OCI-LY7 (cell line): ENCODE data around the gene UBE4A. TPM values are rescaled to one million over a fixed set of nuclear protein-coding genes. Genes with fewer than 3 reads are reported as not detected.

Experiments
- BruUV-seq: library from RNA; stranded (reverse); fragments of 400-500 nt; replicated peaks from 2 replicates; lab custom pipeline; 2021; lab: Mats Ljungman, UMichigan
- CTCF ChIA-PET: fragments of 300-600 bp; sonication (Branson Sonifier 250); formaldehyde crosslinking; loops from one replicate; lab custom pipeline; 2022; ENCODE audit warnings: antibody characterized with exemption; ENCODE audit not compliant: unreplicated experiment; lab: Charles Lee
- POLR2A ChIA-PET: fragments of 300-600 bp; sonication (Branson Sonifier 250); formaldehyde crosslinking; loops from one replicate; lab custom pipeline; 2022; ENCODE audit warnings: antibody characterized with exemption; lab: Charles Lee
- DNase-seq: peaks from one replicate; pipeline ENCODE4 v3.0.0-alpha.2; 2015; ENCODE audit warnings: low spot score
- H2AFZ ChIP-seq: fragments of 200-600 bp; sonication (generic), shearing (Covaris generic); 2 replicates; pipeline ENCODE4 v1.6.1; 2014; ENCODE audit warnings: mild to moderate bottlenecking, antibody characterized with exemption, low read length, moderate library complexity
- H3K27ac ChIP-seq: fragments of 200-600 bp; sonication (generic); 2 replicates; pipeline ENCODE4 v1.5.1; 2014; ENCODE audit warnings: mixed run types, low read depth, mild to moderate bottlenecking, moderate library complexity, low read length, inconsistent platforms; ENCODE audit not compliant: poor library complexity, severe bottlenecking
- H3K36me3 ChIP-seq: fragments of 200-600 bp; sonication (generic); 2 replicates; pipeline ENCODE4 v1.6.1; 2014; ENCODE audit warnings: mild to moderate bottlenecking, antibody characterized with exemption, low read length, moderate library complexity, mixed read lengths; ENCODE audit not compliant: insufficient read depth
- H3K4me1 ChIP-seq: fragments of 200-600 bp; sonication (generic); 2 replicates; pipeline ENCODE4 v1.5.1; 2014; ENCODE audit warnings: mild to moderate bottlenecking, low read length; ENCODE audit not compliant: insufficient read depth, poor library complexity, severe bottlenecking
- H3K4me2 ChIP-seq: fragments of 200-600 bp; sonication (generic); 2 replicates; pipeline ENCODE4 v1.6.1; 2014; ENCODE audit warnings: mild to moderate bottlenecking, low read length
- H3K4me3 ChIP-seq: fragments of 200-600 bp; sonication (generic); 2 replicates; pipeline ENCODE4 v1.5.1; 2014; ENCODE audit warnings: mild to moderate bottlenecking, low read depth, low read length; ENCODE audit not compliant: poor library complexity, severe bottlenecking
- H3K79me2 ChIP-seq: fragments of 200-600 bp; sonication (generic); 2 replicates; pipeline ENCODE4 v1.6.1; 2016; ENCODE audit warnings: low read depth, mild to moderate bottlenecking, low read length, moderate library complexity, mixed read lengths; ENCODE audit not compliant: insufficient read depth
- H3K9me2 ChIP-seq: fragments of 200-600 bp; sonication (generic); 2 replicates; pipeline ENCODE4 v1.6.1; 2016; ENCODE audit warnings: mild to moderate bottlenecking, low read length, mixed read lengths; ENCODE audit not compliant: insufficient read depth
- H3K9me3 ChIP-seq: fragments of 200-600 bp; sonication (generic); 2 replicates; pipeline ENCODE4 v1.6.1; 2014; ENCODE audit warnings: mild to moderate bottlenecking, mixed run types, low read length, mixed read lengths
- H4K20me1 ChIP-seq: fragments of 200-600 bp; sonication (generic); 2 replicates; pipeline ENCODE4 v1.6.1; 2014; ENCODE audit warnings: mild to moderate bottlenecking, antibody characterized with exemption, low read length, moderate library complexity, mixed read lengths; ENCODE audit not compliant: insufficient read depth
- EZH2phosphoT487 ChIP-seq: fragments of 200-600 bp; sonication (generic); IDR thresholded peaks from 2 replicates; pipeline ENCODE4 v1.6.1; 2018; ENCODE audit warnings: low read depth, borderline replicate concordance, mild to moderate bottlenecking, mixed run types, antibody characterized with exemption, low read length, moderate library complexity, mixed read lengths
- intact Hi-C: fragments of 100-400 bp; cut with micrococcal nuclease; formaldehyde crosslinking; loops from one replicate; pipeline ENCODE4 v1.10.0; 2022; ENCODE audit not compliant: unreplicated experiment
- total RNA-seq, 2 experiments: library from RNA; depleted of rRNA in 1 of 2; stranded (reverse); fragments of >200 nt in 1 of 2; shearing (Covaris generic) in 1 of 2; gene quantifications; 2 replicates each; pipeline ENCODE4 v1.2.3, GENCODE V29; 2014 to 2022
- TF ChIP-seq, protein P1 (sequence below): fragments of 200-600 bp; sonication (generic); conservative IDR thresholded peaks from 2 replicates; pipeline ENCODE4 v1.5.1; 2014; ENCODE audit warnings: mild to moderate bottlenecking, antibody characterized with exemption, low read length, moderate library complexity, mixed read lengths

The UBE4A gene
- total RNA-seq, 2 experiments from 2014 or later = 28.0 to 38.4 TPM

- intact Hi-C loops = loop anchor here (5.0 kb wide), 1 partner anchor 72 kb away; the partner anchor contains the start of gene KMT2A
- Histone ChIP-seq H3K4me1 (peaks cover 12% of the 10 kb centered on the region), H3K36me3 (peaks cover 74% of the 10 kb centered on the region), H4K20me1 (no peaks in the 10 kb centered on the region), H3K9me3 (no peaks in the 10 kb centered on the region), H3K4me2 (no peak overlapping the region), H3K27ac (no peak overlapping the region), H3K79me2 (peaks cover 44% of the 10 kb centered on the region), H3K9me2 (no peaks in the 10 kb centered on the region), H2AFZ (no peak overlapping the region), H3K4me3 (no peak overlapping the region)
- DNase-seq = no peak
- TF ChIP-seq, protein P1, sequence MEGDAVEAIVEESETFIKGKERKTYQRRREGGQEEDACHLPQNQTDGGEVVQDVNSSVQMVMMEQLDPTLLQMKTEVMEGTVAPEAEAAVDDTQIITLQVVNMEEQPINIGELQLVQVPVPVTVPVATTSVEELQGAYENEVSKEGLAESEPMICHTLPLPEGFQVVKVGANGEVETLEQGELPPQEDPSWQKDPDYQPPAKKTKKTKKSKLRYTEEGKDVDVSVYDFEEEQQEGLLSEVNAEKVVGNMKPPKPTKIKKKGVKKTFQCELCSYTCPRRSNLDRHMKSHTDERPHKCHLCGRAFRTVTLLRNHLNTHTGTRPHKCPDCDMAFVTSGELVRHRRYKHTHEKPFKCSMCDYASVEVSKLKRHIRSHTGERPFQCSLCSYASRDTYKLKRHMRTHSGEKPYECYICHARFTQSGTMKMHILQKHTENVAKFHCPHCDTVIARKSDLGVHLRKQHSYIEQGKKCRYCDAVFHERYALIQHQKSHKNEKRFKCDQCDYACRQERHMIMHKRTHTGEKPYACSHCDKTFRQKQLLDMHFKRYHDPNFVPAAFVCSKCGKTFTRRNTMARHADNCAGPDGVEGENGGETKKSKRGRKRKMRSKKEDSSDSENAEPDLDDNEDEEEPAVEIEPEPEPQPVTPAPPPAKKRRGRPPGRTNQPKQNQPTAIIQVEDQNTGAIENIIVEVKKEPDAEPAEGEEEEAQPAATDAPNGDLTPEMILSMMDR = no peak
- no peak for TF ChIP-seq EZH2phosphoT487
- CTCF ChIA-PET = no interaction called here
- BruUV-seq = no TSS peak
- POLR2A ChIA-PET = interaction anchor here (0.5 to 1.9 kb wide), 5 partner anchors 8 to 183 kb away, joined by 4 to 8 read pairs (median 4); no protein-coding TSS in a partner anchor
Measured at GRCh38 chr11:118364956-118365615, 5.7 kb downstream of the UBE4A start.

- no peak for DNase-seq
- Histone ChIP-seq H3K79me2 (peaks cover 32% of the 10 kb centered on the region), H3K9me2 (no peaks in the 10 kb centered on the region), H3K27ac (no peak overlapping the region), H3K4me3 (no peak overlapping the region), H3K4me2 (no peak overlapping the region), H4K20me1 (no peaks in the 10 kb centered on the region), H3K9me3 (no peaks in the 10 kb centered on the region), H3K4me1 (no peaks in the 10 kb centered on the region), H2AFZ (no peak overlapping the region), H3K36me3 (peaks cover 86% of the 10 kb centered on the region)
- BruUV-seq = no TSS peak
- ChIA-PET CTCF (interaction anchor here (0.6 kb wide), 1 partner anchor 185 kb away, joined by 3 read pairs; no protein-coding TSS in a partner anchor), POLR2A (interaction anchor here (1.9 kb wide), 1 partner anchor 9 kb away, joined by 8 read pairs; no protein-coding TSS in a partner anchor)
- TF ChIP-seq, protein P1 = no peak
- no peak for TF ChIP-seq EZH2phosphoT487
- intact Hi-C loops = no loop called here
Measured at GRCh38 chr11:118366287-118366686, 6.9 kb downstream of the UBE4A start.

DNA sequence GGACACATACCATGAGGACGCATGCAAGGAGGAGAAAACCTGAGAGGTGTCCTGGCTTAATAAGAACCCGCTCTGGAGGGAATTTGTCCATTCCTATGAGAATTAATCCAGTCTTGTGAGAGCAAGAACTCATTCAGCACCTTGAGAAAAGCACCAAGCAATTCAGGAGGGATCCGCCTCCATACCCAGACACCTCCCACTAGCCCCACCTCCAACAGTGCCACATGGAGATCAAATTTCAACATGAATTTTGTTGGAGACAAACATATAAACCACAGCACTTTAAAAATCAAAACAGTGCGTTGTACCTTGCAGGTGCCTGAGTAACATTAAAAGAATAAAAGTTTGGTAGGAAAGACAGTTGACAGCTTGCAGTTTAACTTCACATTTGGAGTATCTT is 11.4 kb downstream of the UBE4A start:
- H3K79me2 ChIP-seq = no peaks in the 10 kb centered on the region
- intact Hi-C loops = no loop called here
- CTCF ChIA-PET = no interaction called here
- no peak overlapping the region for H3K4me2 ChIP-seq
- H4K20me1 ChIP-seq = no peaks in the 10 kb centered on the region
- peaks cover 99% of the 10 kb centered on the region for H3K36me3 ChIP-seq
- H3K27ac ChIP-seq = no peak overlapping the region
- no peak overlapping the region for H3K4me3 ChIP-seq
- no peaks in the 10 kb centered on the region for H3K4me1 ChIP-seq
- no peaks in the 10 kb centered on the region for H3K9me2 ChIP-seq
- POLR2A ChIA-PET = no interaction called here
- BruUV-seq = no TSS peak
- no peak for TF ChIP-seq EZH2phosphoT487
- TF ChIP-seq, protein P1 = no peak
- H3K9me3 ChIP-seq = no peaks in the 10 kb centered on the region
- H2AFZ ChIP-seq = no peak overlapping the region
- DNase-seq = no peak
